GM12865 (cell line): ENCODE results near the gene ERFE.

Experiments used
- DNase-seq: peaks from one replicate; pipeline ENCODE4 v3.0.0; 2010; ENCODE audit warnings: low read depth
- H3K4me3 ChIP-seq: 2 replicates; pipeline ENCODE4 v1.5.1; 2011; ENCODE audit warnings: mild to moderate bottlenecking, low read depth, low read length, control low read depth
- TF ChIP-seq, protein P1 (sequence below): IDR thresholded peaks from 2 replicates; pipeline ENCODE4 v1.5.1; 2011; ENCODE audit warnings: low read length, control low read depth, low read depth, inconsistent platforms; ENCODE audit not compliant: insufficient read depth; ENCODE audit errors: missing control alignments

Gene ERFE

DNA sequence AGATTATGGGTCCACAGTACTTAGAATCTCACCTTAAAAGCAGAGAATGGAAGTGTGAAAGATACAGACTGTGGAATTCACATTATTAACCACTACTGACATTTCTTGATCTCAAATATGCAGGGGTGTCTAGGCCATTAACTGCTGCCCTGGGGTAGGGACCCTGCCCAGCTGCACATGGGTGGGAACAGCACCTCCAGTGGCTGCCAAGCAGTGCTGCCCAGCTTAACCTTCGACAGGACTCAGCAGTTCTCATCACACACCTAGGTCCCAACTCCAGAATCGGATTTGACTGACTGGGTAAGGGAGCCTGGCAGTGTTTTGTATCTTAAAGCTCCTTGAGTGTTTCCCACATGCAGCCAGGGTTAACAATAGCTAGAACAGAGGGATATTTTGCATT is 14.9 kb downstream of the ERFE start:
- H3K4me3 ChIP-seq = no peak overlapping the region
- DNase-seq = no peak
- TF ChIP-seq, protein P1, sequence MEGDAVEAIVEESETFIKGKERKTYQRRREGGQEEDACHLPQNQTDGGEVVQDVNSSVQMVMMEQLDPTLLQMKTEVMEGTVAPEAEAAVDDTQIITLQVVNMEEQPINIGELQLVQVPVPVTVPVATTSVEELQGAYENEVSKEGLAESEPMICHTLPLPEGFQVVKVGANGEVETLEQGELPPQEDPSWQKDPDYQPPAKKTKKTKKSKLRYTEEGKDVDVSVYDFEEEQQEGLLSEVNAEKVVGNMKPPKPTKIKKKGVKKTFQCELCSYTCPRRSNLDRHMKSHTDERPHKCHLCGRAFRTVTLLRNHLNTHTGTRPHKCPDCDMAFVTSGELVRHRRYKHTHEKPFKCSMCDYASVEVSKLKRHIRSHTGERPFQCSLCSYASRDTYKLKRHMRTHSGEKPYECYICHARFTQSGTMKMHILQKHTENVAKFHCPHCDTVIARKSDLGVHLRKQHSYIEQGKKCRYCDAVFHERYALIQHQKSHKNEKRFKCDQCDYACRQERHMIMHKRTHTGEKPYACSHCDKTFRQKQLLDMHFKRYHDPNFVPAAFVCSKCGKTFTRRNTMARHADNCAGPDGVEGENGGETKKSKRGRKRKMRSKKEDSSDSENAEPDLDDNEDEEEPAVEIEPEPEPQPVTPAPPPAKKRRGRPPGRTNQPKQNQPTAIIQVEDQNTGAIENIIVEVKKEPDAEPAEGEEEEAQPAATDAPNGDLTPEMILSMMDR = peak; percentile 26

DNA sequence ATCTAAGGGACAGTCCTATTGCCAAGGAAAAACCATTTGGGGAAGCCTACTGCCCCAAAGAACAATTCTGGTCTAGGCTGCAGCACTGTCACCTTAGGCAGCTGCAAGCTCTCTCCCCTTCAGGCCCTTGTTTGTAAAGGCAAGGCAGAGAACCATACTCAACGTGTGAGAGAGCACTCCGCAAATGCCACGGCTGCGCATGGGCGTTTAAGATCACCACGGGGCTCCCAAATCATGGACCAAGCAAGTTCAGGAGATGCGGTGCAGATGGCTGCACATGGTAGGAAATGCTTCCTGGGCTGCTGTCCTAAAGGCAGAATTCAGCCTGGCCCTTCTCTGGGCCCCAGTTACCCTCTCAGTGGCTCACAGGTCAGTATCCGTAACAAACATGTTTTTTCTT is 15.5 kb downstream of the ERFE start:
- DNase-seq = no peak
- no peak overlapping the region for H3K4me3 ChIP-seq
- TF ChIP-seq, protein P1 = no peak

DNA sequence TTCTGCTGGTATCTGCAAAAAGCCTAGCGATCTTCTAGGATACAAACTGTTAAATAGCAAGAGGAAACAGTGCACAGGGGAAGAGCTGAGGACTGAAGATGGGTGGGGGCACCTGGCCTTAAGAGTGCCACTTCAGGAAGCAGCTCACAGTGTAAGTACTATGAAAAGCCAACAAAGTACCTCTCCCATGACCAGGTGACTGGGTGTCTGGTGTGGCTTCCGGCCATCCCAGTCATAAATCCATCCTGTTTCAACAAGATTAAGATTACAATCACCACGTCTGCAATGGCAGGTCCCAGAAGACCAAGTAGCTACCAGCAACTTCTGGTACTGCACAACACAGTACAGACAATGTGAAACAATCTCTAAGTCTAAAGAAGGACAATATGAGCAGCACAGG is 15.9 kb downstream of the ERFE start:
- no peak for DNase-seq
- no peak overlapping the region for H3K4me3 ChIP-seq
- TF ChIP-seq, protein P1 = no peak

DNA sequence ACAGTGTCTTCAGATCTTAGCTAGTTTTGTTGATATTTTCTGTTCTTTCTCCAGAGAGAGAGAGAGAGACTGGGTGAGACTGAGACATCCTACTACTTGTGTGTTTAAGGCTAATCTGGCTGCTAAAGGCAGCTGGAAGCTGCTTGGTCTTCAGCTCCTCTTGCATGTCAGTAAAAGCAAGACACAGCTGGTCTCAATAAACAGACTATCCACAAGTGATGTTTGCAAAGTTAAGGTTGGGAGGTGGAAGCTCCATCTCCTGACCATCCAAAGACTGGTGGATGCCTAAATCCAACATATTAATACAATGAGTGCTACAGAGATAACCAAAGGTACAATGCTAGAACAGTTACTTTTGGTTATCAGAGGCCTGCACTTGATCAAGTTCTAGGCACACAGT is 17.8 kb downstream of the ERFE start:
- TF ChIP-seq, protein P1 = no peak

DNA sequence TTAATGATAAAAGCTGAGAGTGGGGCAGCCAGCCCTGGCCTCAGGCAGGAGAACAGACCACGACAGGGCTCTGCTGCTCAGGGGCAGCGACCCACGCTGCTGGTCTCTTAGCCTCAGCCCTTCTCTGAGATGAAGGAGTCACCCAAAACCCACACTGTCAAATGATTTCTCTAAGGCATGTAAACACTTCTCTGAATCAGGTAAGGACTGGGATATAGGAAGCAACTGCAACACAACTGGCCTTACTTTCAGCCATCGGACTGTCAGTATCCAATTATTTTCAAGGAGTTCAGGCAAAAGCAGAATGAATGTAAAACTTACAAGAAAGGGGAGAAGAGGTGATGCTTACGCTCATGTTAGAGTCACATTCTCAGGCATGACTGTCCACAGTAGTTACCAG is 21.8 kb downstream of the ERFE start:
- no peak for DNase-seq
- TF ChIP-seq, protein P1 = no peak
- no peak overlapping the region for H3K4me3 ChIP-seq

More for the DNA sequence above, 17.8 kb downstream of the ERFE start:
- no peak overlapping the region for H3K4me3 ChIP-seq
- DNase-seq = no peak

DNA sequence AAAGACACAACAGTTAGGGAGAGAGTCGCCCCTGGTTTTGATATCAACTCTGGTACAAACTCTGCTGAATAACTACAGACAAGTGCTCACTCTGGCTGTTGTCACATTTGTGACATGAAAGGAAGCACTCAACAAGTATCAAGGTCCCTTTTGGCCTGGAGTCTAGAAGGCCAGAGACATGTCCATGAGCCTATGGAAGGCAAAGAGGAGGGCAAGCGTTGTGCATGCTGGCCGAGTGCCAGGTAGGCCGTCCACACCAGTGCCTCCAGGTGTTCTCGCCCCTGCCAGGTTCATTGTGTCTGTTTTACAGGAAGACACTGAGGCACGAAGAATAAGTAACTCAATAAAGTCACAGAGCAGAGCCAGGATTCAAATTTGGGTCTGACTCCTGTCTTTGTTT is 23.6 kb downstream of the ERFE start:
- DNase-seq = no peak
- TF ChIP-seq, protein P1 = no peak

DNA sequence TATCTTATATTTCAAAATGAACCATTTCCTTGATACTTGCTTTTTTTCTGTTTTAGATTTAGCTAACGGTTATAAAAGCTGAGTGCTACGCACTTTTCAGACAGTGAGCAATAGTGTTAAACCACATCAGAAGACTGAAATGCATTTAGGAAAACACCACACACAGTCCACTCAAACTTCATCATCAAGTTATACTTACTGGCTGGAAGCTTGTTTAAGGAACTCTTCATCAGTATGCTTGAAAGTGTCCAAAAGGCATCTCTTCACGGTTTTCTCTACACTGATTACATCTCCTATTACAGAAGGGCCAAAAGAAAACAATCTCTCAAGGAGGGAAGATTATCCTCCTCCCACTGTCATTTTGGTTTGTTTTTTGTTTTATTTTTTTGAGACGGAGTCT is 25.1 kb downstream of the ERFE start:
- no peak overlapping the region for H3K4me3 ChIP-seq
- TF ChIP-seq, protein P1 = no peak

More for the DNA sequence above, 23.6 kb downstream of the ERFE start:
- no peak overlapping the region for H3K4me3 ChIP-seq

More for the DNA sequence above, 25.1 kb downstream of the ERFE start:
- no peak for DNase-seq
